HG03175 (cell line): Measurements from ENCODE around the gene MPHOSPH9.
A peak's percentile ranks its signal among the peaks of the same experiment; 100 is the strongest.

ENCODE experiments used
- ATAC-seq: cut with Tn5 transposase; IDR thresholded peaks from one replicate; pipeline ENCODE4 v1.9.1; 2021; ENCODE audit warnings: mild to moderate bottlenecking, moderate library complexity; ENCODE audit not compliant: unreplicated experiment

The MPHOSPH9 gene

DNA sequence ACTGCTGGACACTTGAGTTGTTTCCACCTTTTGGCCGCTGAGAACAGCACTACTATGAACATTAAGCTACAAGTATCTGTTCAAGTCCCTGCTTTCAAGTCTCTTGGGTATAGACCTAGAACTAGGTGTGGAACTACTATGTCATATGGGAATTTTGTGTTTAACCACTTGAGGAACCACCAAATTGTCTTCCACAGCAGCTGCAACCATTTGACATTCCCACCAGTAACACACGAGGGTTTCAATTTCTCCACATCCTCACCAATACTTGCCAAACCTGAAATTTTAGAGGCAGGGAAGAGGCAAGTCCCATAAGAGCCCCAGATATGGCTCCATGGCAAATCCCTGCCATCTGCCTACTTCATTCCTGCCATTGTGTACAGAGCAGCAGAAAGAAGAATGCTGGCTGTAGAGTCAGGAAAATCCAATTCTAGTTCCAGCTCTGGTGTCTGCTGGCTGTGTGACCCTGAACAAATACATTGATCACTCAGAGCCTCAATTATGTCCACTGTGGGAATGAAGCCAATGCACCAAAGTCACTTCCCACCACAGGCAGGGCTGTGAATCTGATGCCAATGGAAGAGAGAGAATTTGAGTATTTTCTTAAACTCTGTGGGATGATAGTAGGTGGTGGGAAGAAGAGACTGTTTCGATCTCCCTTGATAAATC is 99.9 kb downstream of the MPHOSPH9 start:
- ATAC-seq = no peak

GRCh38 chr12:123131879-123132402 is 101.0 kb downstream of the MPHOSPH9 start:
- no peak for ATAC-seq

DNA sequence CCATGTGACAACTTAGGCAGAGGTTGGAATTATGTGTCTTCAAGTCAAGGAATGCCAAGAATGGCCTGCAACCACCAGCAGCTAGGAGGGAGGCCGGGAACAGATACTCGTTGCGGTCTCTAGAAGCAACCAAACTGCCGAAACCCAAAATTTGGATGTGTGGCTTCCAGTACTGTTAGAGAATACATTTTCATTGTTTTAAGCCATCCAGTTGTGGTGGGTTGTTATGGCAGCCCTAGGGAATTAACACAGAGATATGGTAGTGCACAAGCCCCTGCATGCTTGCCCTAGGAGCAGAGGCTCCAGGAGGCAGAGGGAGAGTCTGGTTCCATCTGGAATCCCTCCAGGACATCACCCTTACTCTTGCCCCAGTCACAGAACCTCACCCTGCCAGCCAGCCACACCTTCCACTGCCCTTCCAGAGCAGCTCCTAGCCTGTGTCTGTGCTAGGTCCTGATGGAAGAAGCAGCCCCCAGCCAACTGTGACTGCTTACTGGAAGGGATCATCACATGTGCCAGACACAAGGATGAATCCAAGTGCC is 101.6 kb downstream of the MPHOSPH9 start:
- no peak for ATAC-seq

GRCh38 chr12:123129621-123130020 is 103.3 kb downstream of the MPHOSPH9 start:
- ATAC-seq = no peak

- ATAC-seq = no peak
Measured at GRCh38 chr12:123127182-123127495, 105.8 kb downstream of the MPHOSPH9 start.

DNA sequence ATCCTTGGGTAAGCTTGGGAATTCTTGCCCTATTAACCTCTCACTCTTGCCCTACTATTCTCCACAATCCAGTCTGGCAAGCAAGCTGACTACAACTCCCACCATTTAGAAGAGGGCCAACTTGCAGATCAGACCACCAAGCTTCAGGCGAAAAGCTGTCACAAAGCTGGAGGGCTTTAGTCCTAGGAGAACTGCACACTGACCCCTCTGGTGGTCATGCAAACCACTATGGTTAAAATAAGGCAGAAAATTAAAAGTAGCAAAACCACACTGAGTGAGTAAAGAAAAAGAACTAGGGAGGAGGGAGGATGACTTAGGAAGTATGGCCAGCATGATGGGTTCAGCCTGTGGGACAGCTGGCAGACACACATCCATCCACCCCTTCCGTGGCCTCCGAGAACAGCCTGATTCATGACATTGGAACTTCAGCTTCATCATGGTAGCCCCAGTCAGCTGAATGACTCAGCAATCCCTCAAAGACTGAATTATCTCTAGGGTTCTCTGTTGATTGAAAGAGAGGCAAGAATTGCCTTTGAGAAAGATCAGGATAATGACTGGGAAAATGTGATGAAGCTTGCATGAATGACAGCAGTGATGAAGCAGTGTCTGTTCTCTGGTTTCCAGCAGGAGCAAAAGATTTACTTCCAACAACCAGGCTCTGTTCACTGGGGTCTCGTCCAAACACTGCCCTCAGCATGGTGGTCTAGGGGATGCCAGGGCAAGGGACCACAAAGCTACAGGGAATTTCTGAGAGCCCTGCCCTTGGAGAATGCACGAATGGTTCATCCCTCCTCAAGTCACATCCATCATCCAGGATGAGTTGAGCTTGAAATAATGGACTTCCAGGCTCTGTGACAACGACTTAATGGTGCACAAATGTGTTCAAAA is 106.4 kb downstream of the MPHOSPH9 start:
- no peak for ATAC-seq

DNA sequence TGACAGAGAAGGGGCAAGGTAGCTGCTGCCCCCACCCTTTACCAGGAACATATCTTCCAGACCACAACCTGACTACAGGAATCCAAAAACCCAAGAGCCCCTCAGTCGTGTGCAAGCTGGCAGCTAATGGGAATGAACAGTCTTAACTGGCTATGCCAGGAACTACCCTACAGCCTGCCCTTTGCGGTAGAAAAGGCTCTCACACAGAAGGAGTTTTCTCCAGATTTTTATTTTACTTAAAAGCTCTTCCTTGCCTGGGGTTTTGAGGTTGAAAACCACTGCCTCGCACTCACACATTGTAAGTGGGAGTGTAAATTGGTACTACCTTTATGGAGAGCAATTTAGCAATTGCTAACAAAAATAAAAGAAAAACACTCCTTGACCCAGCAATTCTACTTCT is 110.3 kb downstream of the MPHOSPH9 start:
- no peak for ATAC-seq

DNA sequence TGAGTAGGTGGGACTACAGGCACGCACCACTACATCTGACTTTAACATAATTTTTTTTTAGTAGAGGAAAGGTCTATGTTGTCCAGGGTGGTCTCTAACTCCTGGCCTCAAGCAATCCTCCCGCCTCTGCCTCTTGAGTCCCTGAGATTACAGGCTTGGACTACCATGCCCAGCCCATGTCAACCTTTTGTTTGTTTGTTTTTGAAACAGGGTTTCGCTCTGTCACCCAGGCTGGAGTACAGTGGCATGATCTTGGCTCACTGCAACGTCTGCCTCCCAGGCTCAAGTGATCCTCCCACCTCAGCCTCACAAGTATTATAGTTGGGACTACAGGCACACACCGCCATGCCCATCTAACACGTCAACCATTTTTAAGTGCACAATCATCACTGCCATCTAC is 111.3 kb downstream of the MPHOSPH9 start:
- no peak for ATAC-seq

DNA sequence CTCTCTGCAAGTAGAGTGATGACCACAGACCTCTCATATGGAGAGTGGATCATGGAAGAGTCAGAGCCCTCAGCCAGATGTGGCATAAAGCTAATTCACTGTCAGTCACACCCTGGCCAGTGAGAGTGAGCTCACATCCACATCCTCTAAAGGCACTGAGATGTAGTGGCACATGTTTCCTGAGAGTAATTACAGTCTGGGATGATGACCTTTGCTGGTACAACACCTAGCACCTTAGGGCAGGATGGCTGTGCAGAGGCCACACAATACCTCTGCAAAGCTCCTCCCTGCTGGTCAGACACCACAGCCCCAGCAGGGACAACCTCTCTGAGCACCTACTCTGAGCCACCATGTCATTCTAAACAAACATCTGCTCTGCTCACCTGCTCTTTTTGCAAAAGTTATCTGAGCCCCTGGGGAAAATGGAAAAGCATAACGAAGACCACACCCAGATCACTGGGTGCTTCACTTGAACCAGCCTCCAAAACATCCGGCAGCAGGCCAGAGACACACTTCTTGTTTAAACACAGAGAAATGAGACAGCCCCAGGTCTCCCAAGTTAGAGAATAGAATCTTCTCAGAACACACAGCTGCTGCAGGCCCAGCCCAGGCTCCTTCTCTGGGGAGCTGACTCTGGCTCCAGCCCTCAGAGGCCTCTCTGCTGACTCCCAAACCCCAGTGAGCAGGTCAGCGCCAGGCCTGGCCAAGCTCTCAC is 112.3 kb downstream of the MPHOSPH9 start:
- ATAC-seq = peak; percentile 42

DNA sequence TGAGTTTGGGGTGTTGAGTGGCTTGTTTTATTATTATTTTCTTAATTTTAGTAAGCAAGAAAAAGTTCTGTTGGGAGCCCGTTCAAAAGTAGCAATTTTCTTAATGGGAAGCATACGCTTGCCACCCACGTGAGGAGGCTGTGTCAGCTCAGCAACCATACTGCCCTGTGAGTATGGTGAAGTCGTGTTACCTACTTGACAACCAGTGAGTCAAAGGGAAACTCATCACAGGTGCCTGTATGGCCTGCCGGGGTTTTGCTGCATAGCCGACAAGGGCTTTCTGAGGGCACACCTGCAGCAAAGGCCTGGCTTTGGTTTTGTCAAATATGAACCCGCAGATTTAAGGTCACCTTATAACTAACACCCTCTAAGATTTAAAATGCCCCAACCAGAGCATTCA is 113.1 kb downstream of the MPHOSPH9 start:
- peak; percentile 79 for ATAC-seq

GRCh38 chr12:123118497-123118896 is 114.4 kb downstream of the MPHOSPH9 start:
- ATAC-seq = no peak

DNA sequence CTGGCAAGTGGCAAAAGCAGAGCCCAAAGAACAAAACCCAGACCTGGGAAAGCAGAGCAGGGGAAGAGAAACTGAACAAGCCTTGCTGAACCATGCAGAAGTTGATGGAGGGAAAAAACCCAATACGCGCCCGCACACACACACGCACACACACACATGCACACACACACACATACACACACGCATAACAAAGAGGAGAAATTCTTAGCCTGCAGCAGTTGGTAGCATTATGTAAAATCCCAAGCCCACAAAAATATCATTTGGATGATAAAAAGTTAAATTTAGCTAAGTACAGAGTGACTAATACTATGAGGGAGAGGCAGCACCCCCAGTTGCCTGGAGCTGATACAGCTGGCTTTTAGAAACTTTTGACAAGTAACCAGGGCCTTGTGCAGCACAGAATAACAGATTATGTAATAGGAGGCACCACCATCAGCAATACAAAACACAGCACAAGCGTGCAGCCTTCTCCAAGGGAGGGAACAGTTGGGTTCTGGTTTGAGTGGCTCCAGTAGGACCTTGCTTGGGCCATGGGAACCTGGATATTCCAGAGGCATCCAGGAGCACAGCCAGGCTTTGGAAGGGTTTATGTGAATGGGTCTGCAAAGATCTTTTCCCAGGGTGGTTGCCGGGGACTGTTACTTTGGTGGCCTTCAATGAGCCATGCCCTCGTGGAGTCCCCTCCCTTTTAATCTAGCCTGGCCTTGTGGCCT is 117.4 kb downstream of the MPHOSPH9 start:
- ATAC-seq = no peak

GRCh38 chr12:123114304-123115083 is 118.4 kb downstream of the MPHOSPH9 start:
- no peak for ATAC-seq

GRCh38 chr12:123113026-123113425 is 119.9 kb downstream of the MPHOSPH9 start:
- ATAC-seq = no peak

DNA sequence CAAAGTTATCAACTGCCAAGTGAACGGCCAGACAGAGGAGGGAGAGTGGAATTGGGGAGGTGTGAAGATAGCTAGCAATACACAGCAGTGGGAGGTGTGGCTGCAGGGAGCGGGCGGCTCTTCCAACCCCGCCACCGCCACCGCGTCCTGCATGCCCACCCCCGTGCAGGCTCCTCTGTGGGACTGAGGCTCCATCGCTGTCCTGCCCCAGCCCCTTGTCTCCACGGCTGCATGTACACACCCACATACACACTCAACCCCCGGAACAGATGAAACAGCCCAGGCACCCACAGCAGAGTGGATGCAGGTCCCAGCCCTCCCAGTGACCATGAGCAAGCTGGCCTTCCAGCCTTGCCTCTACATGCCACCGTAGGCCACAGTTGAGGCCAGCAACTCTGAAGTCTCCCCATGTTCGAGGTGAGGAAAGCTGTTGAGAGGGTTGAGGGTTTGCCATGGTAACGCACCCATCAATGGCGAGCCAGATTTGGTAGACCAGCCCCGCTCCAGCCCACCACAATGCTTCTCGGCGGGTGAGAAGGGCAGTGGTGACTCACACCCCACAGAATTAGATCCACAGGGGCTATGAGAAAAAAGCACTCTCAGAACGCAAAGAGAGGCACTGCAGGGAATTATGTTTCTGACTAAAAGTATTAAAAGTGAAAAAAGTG is 121.3 kb downstream of the MPHOSPH9 start:
- no peak for ATAC-seq

DNA sequence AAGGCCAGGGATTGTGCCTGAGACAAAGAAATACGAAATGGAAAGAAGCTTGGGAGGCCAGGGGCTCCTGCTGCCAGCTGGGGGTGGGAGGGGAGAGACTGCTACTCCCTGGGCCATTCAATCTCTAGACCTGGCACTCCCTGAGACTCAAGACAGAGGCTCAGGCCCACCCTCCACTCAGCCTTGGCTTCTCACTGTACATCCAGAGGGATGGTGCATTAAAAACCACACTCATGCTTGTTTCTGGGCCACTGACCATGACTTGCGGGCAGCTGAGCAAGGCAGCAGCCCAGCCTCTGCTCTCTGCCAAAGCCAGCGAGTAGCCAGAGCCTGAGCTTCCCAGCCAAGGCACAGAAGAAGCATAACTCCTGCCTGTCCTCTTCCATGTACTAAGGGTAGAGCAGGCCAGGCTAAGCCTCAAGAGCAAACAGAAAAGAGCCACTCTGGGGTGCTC is 123.6 kb downstream of the MPHOSPH9 start:
- ATAC-seq = no peak

GRCh38 chr12:123108682-123109066 is 124.3 kb downstream of the MPHOSPH9 start:
- no peak for ATAC-seq

- no peak for ATAC-seq
Measured at GRCh38 chr12:123107926-123108681, 124.8 kb downstream of the MPHOSPH9 start.
